ENCODE measurements around the gene ADD2.

- TF ChIP-seq, protein P1, sequence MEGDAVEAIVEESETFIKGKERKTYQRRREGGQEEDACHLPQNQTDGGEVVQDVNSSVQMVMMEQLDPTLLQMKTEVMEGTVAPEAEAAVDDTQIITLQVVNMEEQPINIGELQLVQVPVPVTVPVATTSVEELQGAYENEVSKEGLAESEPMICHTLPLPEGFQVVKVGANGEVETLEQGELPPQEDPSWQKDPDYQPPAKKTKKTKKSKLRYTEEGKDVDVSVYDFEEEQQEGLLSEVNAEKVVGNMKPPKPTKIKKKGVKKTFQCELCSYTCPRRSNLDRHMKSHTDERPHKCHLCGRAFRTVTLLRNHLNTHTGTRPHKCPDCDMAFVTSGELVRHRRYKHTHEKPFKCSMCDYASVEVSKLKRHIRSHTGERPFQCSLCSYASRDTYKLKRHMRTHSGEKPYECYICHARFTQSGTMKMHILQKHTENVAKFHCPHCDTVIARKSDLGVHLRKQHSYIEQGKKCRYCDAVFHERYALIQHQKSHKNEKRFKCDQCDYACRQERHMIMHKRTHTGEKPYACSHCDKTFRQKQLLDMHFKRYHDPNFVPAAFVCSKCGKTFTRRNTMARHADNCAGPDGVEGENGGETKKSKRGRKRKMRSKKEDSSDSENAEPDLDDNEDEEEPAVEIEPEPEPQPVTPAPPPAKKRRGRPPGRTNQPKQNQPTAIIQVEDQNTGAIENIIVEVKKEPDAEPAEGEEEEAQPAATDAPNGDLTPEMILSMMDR (IDR thresholded peaks at IDR 0.05), result no peak
- TF ChIP-seq POLR2A (IDR thresholded peaks at IDR 0.05), result no peak
These were observed 84.5 kb downstream of the ADD2 start for GRCh38 chr2:70683455-70683854.
